GM12873 (cell line): Measurements from ENCODE around the gene ZNF277.

ENCODE experiments used
- TF ChIP-seq, protein P1 (sequence below): IDR thresholded peaks from 2 replicates; pipeline ENCODE4 v1.5.1; 2012; ENCODE audit warnings: low read depth, mild to moderate bottlenecking, moderate library complexity, low read length, control low read depth; ENCODE audit not compliant: insufficient read depth; ENCODE audit errors: missing control alignments

The ZNF277 gene

DNA sequence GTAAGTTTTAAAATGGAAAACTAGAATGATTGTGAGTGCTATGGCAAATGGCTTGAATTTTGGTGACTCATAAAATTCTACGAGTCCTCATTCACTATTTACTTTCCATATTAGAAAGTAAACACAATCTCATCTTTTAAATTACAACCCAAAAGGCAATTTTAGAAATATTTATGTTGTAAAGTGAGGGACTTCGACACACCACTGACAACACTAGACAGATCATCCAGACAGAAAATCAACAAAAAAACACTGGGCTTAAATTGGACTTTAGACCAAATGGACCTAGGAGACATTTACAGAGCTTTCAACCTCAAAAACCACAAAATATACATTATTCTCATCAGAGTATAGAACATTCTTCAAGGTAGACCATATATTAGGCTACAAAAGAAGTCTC lies 30.1 kb downstream of the ZNF277 start:
- TF ChIP-seq, protein P1, sequence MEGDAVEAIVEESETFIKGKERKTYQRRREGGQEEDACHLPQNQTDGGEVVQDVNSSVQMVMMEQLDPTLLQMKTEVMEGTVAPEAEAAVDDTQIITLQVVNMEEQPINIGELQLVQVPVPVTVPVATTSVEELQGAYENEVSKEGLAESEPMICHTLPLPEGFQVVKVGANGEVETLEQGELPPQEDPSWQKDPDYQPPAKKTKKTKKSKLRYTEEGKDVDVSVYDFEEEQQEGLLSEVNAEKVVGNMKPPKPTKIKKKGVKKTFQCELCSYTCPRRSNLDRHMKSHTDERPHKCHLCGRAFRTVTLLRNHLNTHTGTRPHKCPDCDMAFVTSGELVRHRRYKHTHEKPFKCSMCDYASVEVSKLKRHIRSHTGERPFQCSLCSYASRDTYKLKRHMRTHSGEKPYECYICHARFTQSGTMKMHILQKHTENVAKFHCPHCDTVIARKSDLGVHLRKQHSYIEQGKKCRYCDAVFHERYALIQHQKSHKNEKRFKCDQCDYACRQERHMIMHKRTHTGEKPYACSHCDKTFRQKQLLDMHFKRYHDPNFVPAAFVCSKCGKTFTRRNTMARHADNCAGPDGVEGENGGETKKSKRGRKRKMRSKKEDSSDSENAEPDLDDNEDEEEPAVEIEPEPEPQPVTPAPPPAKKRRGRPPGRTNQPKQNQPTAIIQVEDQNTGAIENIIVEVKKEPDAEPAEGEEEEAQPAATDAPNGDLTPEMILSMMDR = no peak

- TF ChIP-seq, protein P1 = no peak
Observed at GRCh38 chr7:112238330-112238729, 31.8 kb downstream of the ZNF277 start.

- TF ChIP-seq, protein P1 = no peak
Observed at GRCh38 chr7:112238852-112239610, 32.5 kb downstream of the ZNF277 start.

DNA sequence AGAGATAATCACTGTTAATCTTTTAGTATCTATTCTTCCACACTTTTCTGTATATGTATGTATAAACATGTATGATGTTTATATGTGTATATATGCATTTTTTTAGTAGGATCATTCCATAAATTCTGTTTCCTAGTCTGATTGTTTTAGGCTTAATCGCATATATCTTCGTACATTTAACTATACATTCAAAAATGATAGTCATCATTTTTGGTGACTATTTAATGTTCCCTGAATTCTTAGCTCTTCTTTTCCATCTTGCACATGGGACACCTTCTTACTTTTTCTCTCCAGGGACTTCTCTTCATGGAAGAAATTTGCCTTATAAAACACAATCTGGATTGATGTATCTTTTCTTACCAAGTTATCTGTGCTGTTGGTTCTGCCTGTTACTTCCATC lies 42.1 kb downstream of the ZNF277 start:
- TF ChIP-seq, protein P1 = no peak

- TF ChIP-seq, protein P1 = no peak
Observed at GRCh38 chr7:112252141-112252540, 45.6 kb downstream of the ZNF277 start.

DNA sequence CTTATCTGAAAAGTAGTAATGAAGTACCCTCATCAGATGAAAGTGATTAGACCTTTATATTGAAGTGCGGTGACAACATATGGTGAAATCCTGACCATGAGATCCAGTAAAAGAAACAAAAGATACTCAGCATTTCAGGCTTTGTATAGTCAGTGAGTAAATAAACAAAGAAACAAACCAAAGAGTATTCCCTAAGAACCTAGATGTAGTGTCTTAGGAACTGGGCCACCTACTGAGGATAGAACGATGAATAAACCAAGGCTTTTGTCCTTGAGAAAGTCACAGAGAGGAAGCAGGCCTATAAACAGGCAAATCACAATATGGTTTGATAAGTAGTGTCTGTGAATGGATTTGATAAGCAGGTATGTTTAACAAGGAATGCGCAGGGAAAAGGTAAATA lies 46.2 kb downstream of the ZNF277 start:
- TF ChIP-seq, protein P1 = no peak

- TF ChIP-seq, protein P1 = no peak
Observed at GRCh38 chr7:112254156-112254555, 47.7 kb downstream of the ZNF277 start.
